Fibroblast of the aortic adventitia (primary cell): ENCODE measurements around the gene TSPAN11. TPM values are rescaled to one million over a fixed set of nuclear protein-coding genes. Genes with fewer than 3 reads are reported as not detected.

ENCODE experiments used
- DNase-seq: peaks from one replicate; pipeline ENCODE4 v3.0.0-alpha.2; 2010; ENCODE audit warnings: low read depth
- H3K4me3 ChIP-seq: 2 replicates; pipeline ENCODE4 v1.5.1; 2011; ENCODE audit warnings: low read depth, mild to moderate bottlenecking, control low read depth, low read length, moderate library complexity
- CTCF ChIP-seq: IDR thresholded peaks from 2 replicates; pipeline ENCODE4 v1.5.1; 2011; ENCODE audit warnings: mild to moderate bottlenecking, low read length, control low read depth, inconsistent platforms; ENCODE audit not compliant: insufficient read depth
- total RNA-seq: library from RNA; depleted of rRNA; stranded (reverse); fragments of >200 nt; gene quantifications from 2 replicates; pipeline ENCODE4 v1.2.3, GENCODE V29; 2012; ENCODE audit warnings: low replicate concordance

TSPAN11 gene
- total RNA-seq, 1 donor: 0.36 TPM

- TF ChIP-seq CTCF: no peak
- no peak overlapping the region for H3K4me3 ChIP-seq
- no peak for DNase-seq
Observed at GRCh38 chr12:30989754-30990153, 63.2 kb downstream of the TSPAN11 start.

- no peak overlapping the region for H3K4me3 ChIP-seq
- DNase-seq: no peak
- TF ChIP-seq CTCF: no peak
Observed at GRCh38 chr12:30990316-30990715, 63.8 kb downstream of the TSPAN11 start.

GRCh38 chr12:30990776-30991175 is 64.2 kb downstream of the TSPAN11 start:
- H3K4me3 ChIP-seq: no peak overlapping the region
- no peak for DNase-seq
- no peak for TF ChIP-seq CTCF

- TF ChIP-seq CTCF: no peak
- DNase-seq: no peak
- H3K4me3 ChIP-seq: no peak overlapping the region
Observed at GRCh38 chr12:30991466-30991865, 64.9 kb downstream of the TSPAN11 start.

DNA sequence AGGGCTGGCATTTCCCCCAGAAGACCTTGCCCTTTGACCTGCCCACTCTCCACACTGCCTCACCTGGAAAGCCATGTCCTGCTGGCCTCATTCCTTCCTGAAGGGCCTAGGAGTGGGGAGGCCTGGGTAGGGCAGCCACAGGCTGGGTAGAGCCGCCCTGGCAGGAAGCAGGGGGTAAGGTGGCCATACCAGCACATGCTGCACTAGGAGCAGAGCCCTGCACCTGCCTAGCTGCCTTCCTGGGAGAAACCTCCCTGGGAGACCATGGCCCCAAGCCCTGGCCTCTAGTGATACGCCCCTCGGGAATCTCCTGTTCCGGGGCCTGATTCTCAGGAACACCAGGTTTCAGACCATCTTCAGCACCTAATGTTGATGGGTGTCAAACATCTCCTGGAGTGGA is 65.8 kb downstream of the TSPAN11 start:
- DNase-seq: no peak
- H3K4me3 ChIP-seq: no peak overlapping the region
- TF ChIP-seq CTCF: no peak

DNA sequence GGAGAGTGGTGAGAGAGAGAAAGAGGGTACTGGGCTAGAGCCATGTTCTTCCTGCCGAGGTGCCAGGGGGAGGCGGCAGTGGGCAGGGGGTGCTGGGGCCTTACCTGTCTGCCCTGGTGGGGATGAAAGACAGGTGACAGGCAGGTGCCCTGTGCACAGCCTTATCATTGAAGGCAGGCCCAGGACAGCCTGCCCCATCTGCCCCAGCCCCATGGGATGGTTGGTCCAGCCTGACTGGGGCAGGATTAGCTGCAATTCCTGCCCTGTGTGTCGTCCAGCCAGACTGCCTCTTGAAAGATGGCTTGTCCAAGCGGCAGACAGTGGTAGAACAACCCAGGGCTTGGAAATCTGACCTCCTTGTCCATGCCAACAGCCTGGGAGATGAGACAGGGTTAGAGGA is 67.2 kb downstream of the TSPAN11 start:
- TF ChIP-seq CTCF: no peak
- H3K4me3 ChIP-seq: no peak overlapping the region

DNA sequence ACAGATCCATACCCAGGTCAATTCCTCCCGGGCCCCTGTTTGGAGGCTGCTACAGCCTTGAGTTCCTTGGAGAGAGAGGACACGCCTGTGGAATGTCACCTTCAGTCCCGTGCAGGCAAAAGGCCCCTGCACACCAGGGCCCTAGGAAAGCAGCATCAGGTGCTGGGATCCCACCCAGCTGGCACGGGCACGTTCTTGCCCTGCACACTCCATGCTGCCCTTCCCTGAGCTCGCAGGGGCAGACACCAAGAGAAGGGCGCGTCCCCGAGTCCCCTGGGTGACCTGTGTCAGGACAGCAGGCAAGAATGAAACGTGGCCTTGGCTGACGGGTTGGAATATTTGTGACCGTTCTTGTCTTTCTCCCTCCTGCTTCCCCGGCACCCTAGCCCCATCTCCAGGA is 67.7 kb downstream of the TSPAN11 start:
- DNase-seq: no peak
- H3K4me3 ChIP-seq: no peak overlapping the region
- no peak for TF ChIP-seq CTCF

More for the DNA sequence above, 67.2 kb downstream of the TSPAN11 start:
- DNase-seq: no peak
